ENCODE data around the gene SLC39A2.

GRCh38 chr14:21023817-21024584, 24.9 kb downstream of the SLC39A2 start:
- TF ChIP-seq YY1 (tag by site-specific recombination; IDR thresholded peaks at IDR 0.05) (no peak), KLF16 (tag by site-specific recombination; IDR thresholded peaks at IDR 0.05) (no peak), MEIS1 (CRISPR knock-in tag; IDR thresholded peaks at IDR 0.05; ENCODE audit: borderline replicate concordance) (no peak), PATZ1 (tag by site-specific recombination; IDR thresholded peaks at IDR 0.05) (no peak), SP2 (tag by site-specific recombination; IDR thresholded peaks at IDR 0.05) (no peak), ZNF280D (tag by site-specific recombination; IDR thresholded peaks at IDR 0.05) (no peak), ZNF302 (tag by site-specific recombination; IDR thresholded peaks at IDR 0.05; ENCODE audit: low read depth) (no peak), ZNF623 (tag by site-specific recombination; IDR thresholded peaks at IDR 0.05) (no peak), ATF2 (tag by site-specific recombination; IDR thresholded peaks at IDR 0.05; ENCODE audit: low read depth) (no peak), PRDM6 (tag by site-specific recombination; IDR thresholded peaks at IDR 0.05) (no peak), ZNF48 (tag by site-specific recombination; IDR thresholded peaks at IDR 0.05) (no peak), MYNN (tag by site-specific recombination; IDR thresholded peaks at IDR 0.05; ENCODE audit: borderline replicate concordance) (no peak)
- TF ChIP-seq, protein P1, sequence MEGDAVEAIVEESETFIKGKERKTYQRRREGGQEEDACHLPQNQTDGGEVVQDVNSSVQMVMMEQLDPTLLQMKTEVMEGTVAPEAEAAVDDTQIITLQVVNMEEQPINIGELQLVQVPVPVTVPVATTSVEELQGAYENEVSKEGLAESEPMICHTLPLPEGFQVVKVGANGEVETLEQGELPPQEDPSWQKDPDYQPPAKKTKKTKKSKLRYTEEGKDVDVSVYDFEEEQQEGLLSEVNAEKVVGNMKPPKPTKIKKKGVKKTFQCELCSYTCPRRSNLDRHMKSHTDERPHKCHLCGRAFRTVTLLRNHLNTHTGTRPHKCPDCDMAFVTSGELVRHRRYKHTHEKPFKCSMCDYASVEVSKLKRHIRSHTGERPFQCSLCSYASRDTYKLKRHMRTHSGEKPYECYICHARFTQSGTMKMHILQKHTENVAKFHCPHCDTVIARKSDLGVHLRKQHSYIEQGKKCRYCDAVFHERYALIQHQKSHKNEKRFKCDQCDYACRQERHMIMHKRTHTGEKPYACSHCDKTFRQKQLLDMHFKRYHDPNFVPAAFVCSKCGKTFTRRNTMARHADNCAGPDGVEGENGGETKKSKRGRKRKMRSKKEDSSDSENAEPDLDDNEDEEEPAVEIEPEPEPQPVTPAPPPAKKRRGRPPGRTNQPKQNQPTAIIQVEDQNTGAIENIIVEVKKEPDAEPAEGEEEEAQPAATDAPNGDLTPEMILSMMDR (tag by site-specific recombination; IDR thresholded peaks at IDR 0.05): no peak
